ENCODE results near the gene CEP41. TPM values are rescaled to one million over a fixed set of nuclear protein-coding genes. Genes with fewer than 3 reads are reported as not detected.

Gene CEP41
- total RNA-seq, 4 donors from 2014 or later = 1.6 to 6.6 (median 3.0) TPM

DNA sequence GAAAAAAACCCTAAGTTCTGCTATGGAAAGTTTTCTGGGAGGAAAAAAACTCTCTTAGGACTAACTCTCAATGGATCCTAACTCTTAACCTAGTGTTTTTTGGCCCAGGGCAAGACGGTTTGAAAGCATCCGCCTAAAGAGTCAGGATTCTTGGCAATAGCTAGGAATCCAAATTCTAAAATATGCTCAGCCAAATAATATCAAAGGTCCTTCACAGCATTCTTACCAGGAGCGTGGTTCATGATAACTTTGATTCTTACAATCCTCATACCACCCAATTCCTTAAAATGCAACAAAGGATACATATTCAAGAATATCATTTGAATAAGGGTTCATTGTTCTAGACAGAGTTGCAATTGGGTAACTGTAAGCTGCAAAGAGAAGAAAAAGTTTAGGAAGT lies 39.2 kb downstream of the CEP41 start:
- 55 to 63% methylated on average over 3 of the region's 3 CpGs for WGBS, 2 donors
- TF ChIP-seq POLR2A (IDR thresholded peaks at IDR 0.05) = no peak
- TF ChIP-seq, protein P1, sequence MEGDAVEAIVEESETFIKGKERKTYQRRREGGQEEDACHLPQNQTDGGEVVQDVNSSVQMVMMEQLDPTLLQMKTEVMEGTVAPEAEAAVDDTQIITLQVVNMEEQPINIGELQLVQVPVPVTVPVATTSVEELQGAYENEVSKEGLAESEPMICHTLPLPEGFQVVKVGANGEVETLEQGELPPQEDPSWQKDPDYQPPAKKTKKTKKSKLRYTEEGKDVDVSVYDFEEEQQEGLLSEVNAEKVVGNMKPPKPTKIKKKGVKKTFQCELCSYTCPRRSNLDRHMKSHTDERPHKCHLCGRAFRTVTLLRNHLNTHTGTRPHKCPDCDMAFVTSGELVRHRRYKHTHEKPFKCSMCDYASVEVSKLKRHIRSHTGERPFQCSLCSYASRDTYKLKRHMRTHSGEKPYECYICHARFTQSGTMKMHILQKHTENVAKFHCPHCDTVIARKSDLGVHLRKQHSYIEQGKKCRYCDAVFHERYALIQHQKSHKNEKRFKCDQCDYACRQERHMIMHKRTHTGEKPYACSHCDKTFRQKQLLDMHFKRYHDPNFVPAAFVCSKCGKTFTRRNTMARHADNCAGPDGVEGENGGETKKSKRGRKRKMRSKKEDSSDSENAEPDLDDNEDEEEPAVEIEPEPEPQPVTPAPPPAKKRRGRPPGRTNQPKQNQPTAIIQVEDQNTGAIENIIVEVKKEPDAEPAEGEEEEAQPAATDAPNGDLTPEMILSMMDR (IDR thresholded peaks at IDR 0.05) = no peak
- no peak overlapping the region for H3K4me3 ChIP-seq (ENCODE audit: low read depth, poor library complexity, severe bottlenecking)
- no peak for DNase-seq (ENCODE audit: low spot score in 2 of 2)
- intact Hi-C loops (cut with DNase I; ENCODE audit: low total_unique reads) = no loop called here

- H3K4me3 ChIP-seq (ENCODE audit: low read depth, poor library complexity, severe bottlenecking) = no peak overlapping the region
- no peak for TF ChIP-seq POLR2A (IDR thresholded peaks at IDR 0.05)
- TF ChIP-seq, protein P1 (IDR thresholded peaks at IDR 0.05) = no peak
- intact Hi-C loops (cut with DNase I; ENCODE audit: low total_unique reads) = no loop called here
- DNase-seq (ENCODE audit: low spot score in 2 of 2) = no peak
- WGBS, 2 donors = 69 to 77% methylated on average over 1 of the region's 1 CpG
These were observed 39.7 kb downstream of the CEP41 start for GRCh38 chr7:130401101-130401500.

DNA sequence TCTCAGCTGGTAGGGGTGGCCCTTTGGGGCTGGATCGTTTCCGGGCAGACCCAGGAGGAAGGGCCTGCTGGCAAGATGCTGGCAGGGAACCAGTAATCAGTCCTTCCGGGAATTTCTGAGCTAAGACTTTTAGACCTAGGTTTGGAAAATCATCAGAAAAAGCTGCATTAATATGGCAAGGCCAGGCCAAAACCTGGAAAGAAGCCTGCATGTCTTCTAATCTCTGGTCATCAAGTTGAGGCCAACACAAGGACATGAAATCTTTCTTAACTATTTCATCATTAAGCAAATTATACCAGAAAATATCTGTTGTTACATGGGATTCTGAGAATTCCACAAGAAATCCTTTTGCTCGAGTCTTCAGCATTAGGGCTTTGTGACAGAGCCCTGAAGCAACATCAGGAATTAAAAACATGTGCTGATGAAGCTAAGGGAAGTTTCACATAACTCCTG lies 40.7 kb downstream of the CEP41 start:
- H3K4me3 ChIP-seq (ENCODE audit: low read depth, poor library complexity, severe bottlenecking) = no peak overlapping the region
- no peak for TF ChIP-seq POLR2A (IDR thresholded peaks at IDR 0.05)
- TF ChIP-seq, protein P1 (IDR thresholded peaks at IDR 0.05) = no peak
- DNase-seq (ENCODE audit: low spot score in 2 of 2) = no peak
- intact Hi-C loops (cut with DNase I; ENCODE audit: low total_unique reads) = no loop called here
- 52 to 54% methylated on average over 4 of the region's 4 CpGs for WGBS, 2 donors

DNA sequence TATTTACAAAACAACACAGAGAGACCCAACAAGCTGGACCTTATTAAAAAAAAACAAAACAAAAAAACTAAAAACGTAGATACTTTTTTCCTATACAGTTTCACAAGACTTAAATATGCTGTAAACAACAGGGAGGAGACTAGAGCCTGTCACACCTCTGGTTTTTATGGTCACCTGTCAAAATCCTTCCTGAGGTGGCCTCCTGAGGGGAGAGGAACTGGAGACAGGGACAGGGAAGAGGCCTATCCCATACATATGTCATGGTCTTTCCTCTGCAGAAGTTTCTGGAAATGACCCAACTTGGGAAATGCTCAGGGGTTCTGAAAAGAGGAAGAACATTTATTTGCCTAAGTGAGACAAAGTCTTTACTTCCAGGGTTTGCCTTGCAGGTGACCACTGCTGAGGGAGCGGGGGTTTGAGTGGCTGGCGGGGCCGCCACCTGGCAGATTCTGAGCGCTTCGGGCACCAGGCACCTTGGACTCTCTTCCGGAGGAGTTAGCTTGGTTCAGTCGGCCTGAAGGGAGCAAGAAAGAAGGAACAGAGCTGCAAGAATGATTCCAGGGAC lies 42.2 kb downstream of the CEP41 start:
- intact Hi-C loops (cut with DNase I; ENCODE audit: low total_unique reads) = no loop called here
- WGBS, 2 donors = 74 to 79% methylated on average over 8 of the region's 8 CpGs
- H3K4me3 ChIP-seq (ENCODE audit: low read depth, poor library complexity, severe bottlenecking) = no peak overlapping the region
- DNase-seq (ENCODE audit: low spot score in 2 of 2) = no peak
- TF ChIP-seq, protein P1 (IDR thresholded peaks at IDR 0.05) = no peak
- TF ChIP-seq POLR2A (IDR thresholded peaks at IDR 0.05) = no peak

DNA sequence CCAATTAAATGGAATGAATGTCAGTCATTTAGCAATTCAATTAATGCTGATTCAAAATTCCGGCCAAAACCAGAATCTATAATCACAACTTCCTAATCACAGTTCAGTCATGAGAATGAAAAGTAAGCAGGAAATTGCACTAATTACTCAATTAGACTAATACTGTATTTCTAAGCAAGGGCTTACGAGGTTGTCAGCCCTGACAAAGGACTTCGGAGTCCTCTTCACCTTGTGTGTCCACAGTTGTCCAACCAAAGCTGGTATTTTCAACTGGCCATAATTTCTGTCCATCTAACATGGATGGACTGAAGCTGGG lies 43.1 kb downstream of the CEP41 start:
- WGBS, 2 donors = 80 to 86% methylated on average over 3 of the region's 3 CpGs
- no peak for DNase-seq (ENCODE audit: low spot score in 2 of 2)
- no peak for TF ChIP-seq POLR2A (IDR thresholded peaks at IDR 0.05)
- TF ChIP-seq, protein P1 (IDR thresholded peaks at IDR 0.05) = no peak
- intact Hi-C loops (cut with DNase I; ENCODE audit: low total_unique reads) = no loop called here
- H3K4me3 ChIP-seq (ENCODE audit: low read depth, poor library complexity, severe bottlenecking) = no peak overlapping the region

Data from lower leg skin (tissue), 4 donors.